ENCODE results near the gene IL17RD.

Gene IL17RD

DNA sequence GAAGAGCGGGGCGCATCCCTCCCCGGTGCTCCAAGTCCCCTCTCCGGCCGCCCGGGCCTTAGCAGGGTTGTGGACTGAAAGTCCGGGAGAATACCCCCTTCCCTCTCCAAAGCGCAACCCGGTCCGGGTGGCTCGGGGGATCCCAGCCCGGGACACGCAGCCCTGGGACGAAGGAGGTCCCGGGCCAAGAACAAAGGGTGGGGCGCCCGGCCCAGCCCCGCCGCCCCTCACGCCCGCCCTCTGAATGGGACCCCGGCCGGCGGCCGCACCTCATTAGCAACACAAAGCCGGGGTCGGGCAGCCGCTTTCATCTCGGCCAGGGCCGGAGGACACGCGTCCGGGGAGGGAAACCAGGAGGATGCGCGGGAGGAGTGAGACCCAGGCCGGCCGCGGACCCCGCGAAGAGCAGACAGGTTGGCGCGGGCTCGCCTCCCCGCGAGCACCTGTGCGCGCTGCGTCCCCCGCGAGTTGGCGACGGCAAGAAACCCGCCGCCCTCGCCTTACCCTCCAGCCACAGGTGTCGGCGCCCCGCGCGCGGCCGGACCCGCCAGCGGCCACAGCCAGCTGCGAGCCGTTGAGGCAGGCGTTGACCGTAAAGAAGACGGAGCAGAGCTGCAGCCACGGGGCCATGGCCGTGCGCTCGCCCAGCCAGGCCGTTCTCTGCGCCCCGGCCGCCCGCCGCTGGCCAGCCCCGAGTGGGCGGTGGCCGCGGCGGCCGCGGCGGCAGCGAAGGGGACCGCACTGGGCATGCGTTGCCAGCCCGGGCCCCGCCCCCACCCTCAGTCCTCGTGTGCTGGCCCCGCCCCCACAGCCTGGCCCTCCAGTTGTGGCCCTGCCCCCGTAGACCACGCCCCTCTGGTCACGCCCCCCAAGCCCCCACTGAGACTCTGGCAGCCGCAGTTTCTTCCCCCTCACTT is at the start of gene IL17RD:
TSS of gene IL17RD (minus strand) at position 697 of the 917 bp plus-strand sequence. CDS start at position 630, 67 bp downstream.
- POLR2A ChIA-PET: no interaction called here
- H3K4me1 ChIP-seq (ENCODE audit: control insufficient read depth, insufficient read depth, low read length): peaks cover 4% of the 10 kb centered on the region; the same call in 1 of the 2 replicates
- no peaks in the 10 kb centered on the region for H3K36me3 ChIP-seq (ENCODE audit: control insufficient read depth in 2 of 2, insufficient read depth in 1 of 2, low read length in 2 of 2)
- H3K9me3 ChIP-seq (ENCODE audit: control insufficient read depth, insufficient read depth, low read depth, low read length): no peaks in the 10 kb centered on the region
- TF ChIP-seq SP2 (tag by site-specific recombination; IDR thresholded peaks at IDR 0.05) (peak; percentile 13; the same call in 1 of the 2 replicates), KLF10 (tag by site-specific recombination; IDR thresholded peaks at IDR 0.05) (0 out of 2 replicates have a peak, but pooled peaks have one; percentile 39), ZBTB20 (tag by site-specific recombination; IDR thresholded peaks at IDR 0.05) (peak; percentile 50; the same call in 1 of the 2 replicates), GLIS2 (tag by site-specific recombination; IDR thresholded peaks at IDR 0.05) (peak; percentile 29; the same call in 1 of the 2 replicates), ZNF548 (tag by site-specific recombination; IDR thresholded peaks at IDR 0.05) (no peak), ZNF654 (tag by site-specific recombination; IDR thresholded peaks at IDR 0.05; ENCODE audit: low read depth) (no peak), TCF7L2 (IDR thresholded peaks at IDR 0.05; ENCODE audit: borderline replicate concordance, low read depth, low read length) (peak; percentile 30; the same call in 1 of the 2 replicates), ELK4 (IDR thresholded peaks at IDR 0.05; ENCODE audit: borderline replicate concordance, low read depth, low read length) (no peak), RBAK (tag by site-specific recombination; IDR thresholded peaks at IDR 0.05) (no peak), ZNF747 (tag by site-specific recombination; IDR thresholded peaks at IDR 0.05) (no peak), ZNF626 (tag by site-specific recombination; IDR thresholded peaks at IDR 0.05) (no peak), ZNF677 (tag by site-specific recombination; IDR thresholded peaks at IDR 0.05) (peak; percentile 87), KLF9 (tag by site-specific recombination; IDR thresholded peaks at IDR 0.05; ENCODE audit: low read depth) (peak; percentile 83), ZNF266 (tag by site-specific recombination; IDR thresholded peaks at IDR 0.05; ENCODE audit: low read depth) (no peak), SCRT2 (tag by site-specific recombination; IDR thresholded peaks at IDR 0.05) (peak; percentile 95), ZSCAN30 (tag by site-specific recombination; IDR thresholded peaks at IDR 0.05) (0 out of 2 replicates have a peak, but pooled peaks have one; percentile 17), ZNF701 (tag by site-specific recombination; IDR thresholded peaks at IDR 0.05) (no peak), ZFP3 (tag by site-specific recombination; IDR thresholded peaks at IDR 0.05; ENCODE audit: low read depth) (no peak), ZNF530 (tag by site-specific recombination; IDR thresholded peaks at IDR 0.05; ENCODE audit: low read depth) (no peak), SP3 (tag by site-specific recombination; IDR thresholded peaks at IDR 0.05) (peak; percentile 18; the same call in 1 of the 2 replicates)
- TF ChIP-seq, protein P1, sequence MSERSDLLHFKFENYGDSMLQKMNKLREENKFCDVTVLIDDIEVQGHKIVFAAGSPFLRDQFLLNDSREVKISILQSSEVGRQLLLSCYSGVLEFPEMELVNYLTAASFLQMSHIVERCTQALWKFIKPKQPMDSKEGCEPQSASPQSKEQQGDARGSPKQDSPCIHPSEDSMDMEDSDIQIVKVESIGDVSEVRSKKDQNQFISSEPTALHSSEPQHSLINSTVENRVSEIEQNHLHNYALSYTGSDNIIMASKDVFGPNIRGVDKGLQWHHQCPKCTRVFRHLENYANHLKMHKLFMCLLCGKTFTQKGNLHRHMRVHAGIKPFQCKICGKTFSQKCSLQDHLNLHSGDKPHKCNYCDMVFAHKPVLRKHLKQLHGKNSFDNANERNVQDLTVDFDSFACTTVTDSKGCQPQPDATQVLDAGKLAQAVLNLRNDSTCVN (tag by site-specific recombination; optimal IDR thresholded peaks at IDR 0.05): peak; percentile 82
- TF ChIP-seq, protein P2, sequence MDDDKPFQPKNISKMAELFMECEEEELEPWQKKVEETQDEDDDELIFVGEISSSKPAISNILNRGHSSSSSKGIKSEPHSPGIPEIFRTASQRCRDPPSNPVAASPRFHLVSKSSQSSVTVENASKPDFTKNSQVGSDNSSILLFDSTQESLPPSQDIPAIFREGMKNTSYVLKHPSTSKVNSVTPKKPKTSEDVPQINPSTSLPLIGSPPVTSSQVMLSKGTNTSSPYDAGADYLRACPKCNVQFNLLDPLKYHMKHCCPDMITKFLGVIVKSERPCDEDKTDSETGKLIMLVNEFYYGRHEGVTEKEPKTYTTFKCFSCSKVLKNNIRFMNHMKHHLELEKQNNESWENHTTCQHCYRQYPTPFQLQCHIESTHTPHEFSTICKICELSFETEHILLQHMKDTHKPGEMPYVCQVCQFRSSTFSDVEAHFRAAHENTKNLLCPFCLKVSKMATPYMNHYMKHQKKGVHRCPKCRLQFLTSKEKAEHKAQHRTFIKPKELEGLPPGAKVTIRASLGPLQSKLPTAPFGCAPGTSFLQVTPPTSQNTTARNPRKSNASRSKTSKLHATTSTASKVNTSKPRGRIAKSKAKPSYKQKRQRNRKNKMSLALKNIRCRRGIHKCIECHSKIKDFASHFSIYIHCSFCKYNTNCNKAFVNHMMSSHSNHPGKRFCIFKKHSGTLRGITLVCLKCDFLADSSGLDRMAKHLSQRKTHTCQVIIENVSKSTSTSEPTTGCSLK (tag by site-specific recombination; IDR thresholded peaks at IDR 0.05): no peak
- TF ChIP-seq, protein P3, sequence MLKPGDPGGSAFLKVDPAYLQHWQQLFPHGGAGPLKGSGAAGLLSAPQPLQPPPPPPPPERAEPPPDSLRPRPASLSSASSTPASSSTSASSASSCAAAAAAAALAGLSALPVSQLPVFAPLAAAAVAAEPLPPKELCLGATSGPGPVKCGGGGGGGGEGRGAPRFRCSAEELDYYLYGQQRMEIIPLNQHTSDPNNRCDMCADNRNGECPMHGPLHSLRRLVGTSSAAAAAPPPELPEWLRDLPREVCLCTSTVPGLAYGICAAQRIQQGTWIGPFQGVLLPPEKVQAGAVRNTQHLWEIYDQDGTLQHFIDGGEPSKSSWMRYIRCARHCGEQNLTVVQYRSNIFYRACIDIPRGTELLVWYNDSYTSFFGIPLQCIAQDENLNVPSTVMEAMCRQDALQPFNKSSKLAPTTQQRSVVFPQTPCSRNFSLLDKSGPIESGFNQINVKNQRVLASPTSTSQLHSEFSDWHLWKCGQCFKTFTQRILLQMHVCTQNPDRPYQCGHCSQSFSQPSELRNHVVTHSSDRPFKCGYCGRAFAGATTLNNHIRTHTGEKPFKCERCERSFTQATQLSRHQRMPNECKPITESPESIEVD (tag by site-specific recombination; IDR thresholded peaks at IDR 0.05): no peak
- TF ChIP-seq, protein P4, sequence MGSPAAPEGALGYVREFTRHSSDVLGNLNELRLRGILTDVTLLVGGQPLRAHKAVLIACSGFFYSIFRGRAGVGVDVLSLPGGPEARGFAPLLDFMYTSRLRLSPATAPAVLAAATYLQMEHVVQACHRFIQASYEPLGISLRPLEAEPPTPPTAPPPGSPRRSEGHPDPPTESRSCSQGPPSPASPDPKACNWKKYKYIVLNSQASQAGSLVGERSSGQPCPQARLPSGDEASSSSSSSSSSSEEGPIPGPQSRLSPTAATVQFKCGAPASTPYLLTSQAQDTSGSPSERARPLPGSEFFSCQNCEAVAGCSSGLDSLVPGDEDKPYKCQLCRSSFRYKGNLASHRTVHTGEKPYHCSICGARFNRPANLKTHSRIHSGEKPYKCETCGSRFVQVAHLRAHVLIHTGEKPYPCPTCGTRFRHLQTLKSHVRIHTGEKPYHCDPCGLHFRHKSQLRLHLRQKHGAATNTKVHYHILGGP (tag by site-specific recombination; IDR thresholded peaks at IDR 0.05): no peak
- TF ChIP-seq, protein P5, sequence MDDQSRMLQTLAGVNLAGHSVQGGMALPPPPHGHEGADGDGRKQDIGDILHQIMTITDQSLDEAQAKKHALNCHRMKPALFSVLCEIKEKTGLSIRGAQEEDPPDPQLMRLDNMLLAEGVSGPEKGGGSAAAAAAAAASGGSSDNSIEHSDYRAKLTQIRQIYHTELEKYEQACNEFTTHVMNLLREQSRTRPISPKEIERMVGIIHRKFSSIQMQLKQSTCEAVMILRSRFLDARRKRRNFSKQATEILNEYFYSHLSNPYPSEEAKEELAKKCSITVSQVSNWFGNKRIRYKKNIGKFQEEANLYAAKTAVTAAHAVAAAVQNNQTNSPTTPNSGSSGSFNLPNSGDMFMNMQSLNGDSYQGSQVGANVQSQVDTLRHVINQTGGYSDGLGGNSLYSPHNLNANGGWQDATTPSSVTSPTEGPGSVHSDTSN (CRISPR knock-in tag; IDR thresholded peaks at IDR 0.05): 0 out of 2 replicates have a peak, but pooled peaks have one; percentile 35
- CTCF ChIA-PET: no interaction called here
- peak within 1 kb of the TSS; percentile 28; the same call in 1 of the 2 replicates for H3K27ac ChIP-seq (ENCODE audit: extremely low read depth, low read depth, low read length)
- H3K4me3 ChIP-seq (ENCODE audit: low read depth, low read length): peak within 1 kb of the TSS; percentile 75
